Esophagus muscularis mucosa (tissue), 4 donors: ENCODE data around the gene PLCB2. TPM values are rescaled to one million over a fixed set of nuclear protein-coding genes. Genes with fewer than 3 reads are reported as not detected.

ENCODE experiments used
- DNase-seq: peaks from one replicate; pipeline ENCODE4 v3.0.0-alpha.2; 2017; ENCODE audit errors: extremely low spot score
- H3K27ac ChIP-seq, 4 donors: fragments of 200-600 bp; sonication (generic); replicated peaks in 1 of 4; 1 replicate in 3 of 4; 2 replicates in 1 of 4; pipeline ENCODE4 v1.5.1; 2016 to 2019; ENCODE audit warnings: mild to moderate bottlenecking in 1 of 4
- H3K27me3 ChIP-seq, 4 donors: fragments of 200-600 bp; sonication (generic); one replicate each; pipeline versions ENCODE4 v1.5.1 to v1.6.0; 2016 to 2019
- H3K36me3 ChIP-seq, 4 donors: fragments of 200-600 bp; sonication (generic); one replicate each; pipeline ENCODE4 v1.5.1; 2016 to 2019
- H3K4me1 ChIP-seq, 4 donors: fragments of 200-600 bp; sonication (generic); one replicate each; pipeline ENCODE4 v1.5.1; 2016 to 2019
- H3K4me3 ChIP-seq, 4 donors: fragments of 200-600 bp; sonication (generic); 1 replicate in 2 of 4; 2 replicates in 2 of 4; pipeline ENCODE4 v1.5.1; 2016 to 2019; ENCODE audit warnings: mild to moderate bottlenecking in 4 of 4, moderate library complexity in 1 of 4
- H3K9me3 ChIP-seq, 4 donors: fragments of 200-600 bp; sonication (generic); 1 replicate in 3 of 4; 2 replicates in 1 of 4; pipeline ENCODE4 v1.5.1; 2016 to 2019
- CTCF ChIP-seq, 3 experiments: fragments of 200-600 bp in 2 of 3; fragments of 450-650 bp in 1 of 3; sonication (generic) in 2 of 3; IDR thresholded peaks; one replicate each; pipeline ENCODE4 v1.5.1; 2017 to 2019; ENCODE audit warnings: antibody characterized with exemption in 3 of 3, mild to moderate bottlenecking in 2 of 3, moderate library complexity in 1 of 3
- EP300 ChIP-seq: sonication (generic); formaldehyde crosslinking; IDR thresholded peaks from one replicate; pipeline ENCODE4 v1.6.1; 2017; ENCODE audit warnings: antibody characterized with exemption
- POLR2A ChIP-seq: fragments of 450-650 bp; IDR thresholded peaks from one replicate; pipeline ENCODE4 v1.6.1; 2017; ENCODE audit warnings: antibody characterized with exemption, moderate library complexity, mild to moderate bottlenecking, low read depth
- POLR2AphosphoS5 ChIP-seq, 2 donors: sonication (generic); formaldehyde crosslinking; IDR thresholded peaks; one replicate each; pipeline ENCODE4 v1.6.1; 2017; ENCODE audit warnings: antibody characterized with exemption in 2 of 2
- WGBS: methylation state at CpG from one replicate; pipeline ENCODE4 v1.1.5; 2018; 5-methylcytosine and 5-hydroxymethylcytosine counted together
- intact Hi-C: fragments of 100-400 bp; cut with DNase I; formaldehyde crosslinking; loops from one replicate; pipeline ENCODE4 v1.15.1; 2023
- total RNA-seq, 4 donors: library from RNA; depleted of rRNA; stranded (reverse); fragments of >200 nt; gene quantifications; one replicate each; pipeline versions ENCODE4 v1.1.0 to v1.2.1, GENCODE V29; 2016

Gene PLCB2
- total RNA-seq, 4 donors from 2014 or later, result 5.8 to 13.3 (median 9.7) TPM

GRCh38 chr15:40248006-40248783 lies 59.5 kb downstream of the PLCB2 start:
- H3K36me3 ChIP-seq, result no peaks in the 10 kb centered on the region
- DNase-seq, result no peak
- H3K4me3 ChIP-seq, result no peak overlapping the region
- intact Hi-C loops, result no loop called here
- no peak overlapping the region for H3K27ac ChIP-seq
- no peak for TF ChIP-seq POLR2AphosphoS5 (IDR thresholded peaks at IDR 0.05)
- TF ChIP-seq POLR2A, result no peak
- TF ChIP-seq CTCF (IDR thresholded peaks at IDR 0.05), result no peak
- TF ChIP-seq EP300, result no peak
- WGBS, result 87% methylated on average over 14 of the region's 17 CpGs
- H3K9me3 ChIP-seq, result no peaks in the 10 kb centered on the region
- peaks cover 12 to 14% (median 12%) of the 10 kb centered on the region in 4 donors for H3K4me1 ChIP-seq
- peaks cover 0 to 10% (median 4%) of the 10 kb centered on the region in 4 donors for H3K27me3 ChIP-seq

GRCh38 chr15:40247406-40247971 lies 60.2 kb downstream of the PLCB2 start:
- peaks cover 0 to 4% (median under 1%) of the 10 kb centered on the region in 4 donors for H3K27me3 ChIP-seq
- peaks cover 5 to 7% (median 5%) of the 10 kb centered on the region in 4 donors for H3K4me1 ChIP-seq
- 90% methylated on average over 12 of the region's 12 CpGs for WGBS
- intact Hi-C loops, result no loop called here
- no peak for DNase-seq
- no peak for TF ChIP-seq POLR2A
- TF ChIP-seq EP300, result no peak
- TF ChIP-seq POLR2AphosphoS5 (IDR thresholded peaks at IDR 0.05), result no peak
- no peak for TF ChIP-seq CTCF (IDR thresholded peaks at IDR 0.05)
- no peak overlapping the region for H3K27ac ChIP-seq
- H3K4me3 ChIP-seq, result no peak overlapping the region
- H3K36me3 ChIP-seq, result no peaks in the 10 kb centered on the region
- no peaks in the 10 kb centered on the region for H3K9me3 ChIP-seq

- Histone ChIP-seq H3K9me3 (no peaks in the 10 kb centered on the region), H3K4me1 (no peaks in the 10 kb centered on the region), H3K36me3 (no peaks in the 10 kb centered on the region), H3K27me3 (no peaks in the 10 kb centered on the region), H3K27ac (no peak overlapping the region), H3K4me3 (no peak overlapping the region)
- intact Hi-C loops, result no loop called here
- TF ChIP-seq EP300 (no peak), POLR2AphosphoS5 (IDR thresholded peaks at IDR 0.05) (no peak), CTCF (IDR thresholded peaks at IDR 0.05) (no peak), POLR2A (no peak)
- DNase-seq, result no peak
- 96% methylated on average over 4 of the region's 8 CpGs for WGBS
Observed at GRCh38 chr15:40246496-40247280, 61.0 kb downstream of the PLCB2 start.

GRCh38 chr15:40245666-40246450 lies 61.9 kb downstream of the PLCB2 start:
- no peak for DNase-seq
- H3K36me3 ChIP-seq, result no peaks in the 10 kb centered on the region
- H3K4me3 ChIP-seq, result no peak overlapping the region
- no peaks in the 10 kb centered on the region for H3K9me3 ChIP-seq
- H3K27ac ChIP-seq, result no peak overlapping the region
- no peaks in the 10 kb centered on the region for H3K27me3 ChIP-seq
- no peaks in the 10 kb centered on the region for H3K4me1 ChIP-seq
- intact Hi-C loops, result no loop called here
- TF ChIP-seq POLR2AphosphoS5 (IDR thresholded peaks at IDR 0.05) (no peak), CTCF (IDR thresholded peaks at IDR 0.05) (no peak), EP300 (no peak), POLR2A (no peak)
- 90% methylated on average over 8 of the region's 9 CpGs for WGBS
